Measurements from ENCODE around the gene HMX2.

The HMX2 gene

DNA sequence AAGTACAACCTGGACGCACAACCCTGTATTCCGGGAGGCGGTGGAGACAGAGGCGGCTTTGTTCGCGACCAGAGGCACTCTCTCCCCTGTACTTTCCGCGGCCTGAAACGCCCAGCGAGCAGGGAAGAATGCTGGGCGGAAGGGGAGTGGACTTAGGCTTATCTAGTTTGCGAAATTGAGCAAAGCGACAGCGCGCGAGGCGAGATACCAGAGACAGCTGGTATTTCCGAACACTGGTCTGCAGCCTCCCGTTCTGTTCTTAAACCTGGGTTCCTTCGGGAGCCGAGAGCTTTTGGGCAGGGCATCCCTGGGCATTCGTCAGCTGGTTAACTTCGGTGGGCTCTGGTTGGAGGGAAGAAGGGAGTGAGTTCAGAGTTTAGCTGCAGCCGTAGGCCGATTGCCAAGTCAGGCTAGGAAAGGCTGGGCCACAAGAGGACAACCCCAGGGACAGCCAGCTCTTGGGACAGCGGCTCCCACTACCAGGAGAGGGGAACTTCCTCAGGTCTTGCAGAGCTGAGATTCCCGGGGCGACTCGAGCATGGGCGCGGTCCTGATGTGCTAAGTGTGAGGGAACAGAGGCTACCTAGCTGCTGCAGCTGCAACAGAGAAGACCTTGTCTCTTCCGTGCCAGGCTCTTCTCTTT lies 8.3 kb upstream of the HMX2 start:
- FAIRE-seq (no peak), DNase-seq (ENCODE audit: insufficient read length, low spot score) (no peak)
- TF ChIP-seq, protein P1, sequence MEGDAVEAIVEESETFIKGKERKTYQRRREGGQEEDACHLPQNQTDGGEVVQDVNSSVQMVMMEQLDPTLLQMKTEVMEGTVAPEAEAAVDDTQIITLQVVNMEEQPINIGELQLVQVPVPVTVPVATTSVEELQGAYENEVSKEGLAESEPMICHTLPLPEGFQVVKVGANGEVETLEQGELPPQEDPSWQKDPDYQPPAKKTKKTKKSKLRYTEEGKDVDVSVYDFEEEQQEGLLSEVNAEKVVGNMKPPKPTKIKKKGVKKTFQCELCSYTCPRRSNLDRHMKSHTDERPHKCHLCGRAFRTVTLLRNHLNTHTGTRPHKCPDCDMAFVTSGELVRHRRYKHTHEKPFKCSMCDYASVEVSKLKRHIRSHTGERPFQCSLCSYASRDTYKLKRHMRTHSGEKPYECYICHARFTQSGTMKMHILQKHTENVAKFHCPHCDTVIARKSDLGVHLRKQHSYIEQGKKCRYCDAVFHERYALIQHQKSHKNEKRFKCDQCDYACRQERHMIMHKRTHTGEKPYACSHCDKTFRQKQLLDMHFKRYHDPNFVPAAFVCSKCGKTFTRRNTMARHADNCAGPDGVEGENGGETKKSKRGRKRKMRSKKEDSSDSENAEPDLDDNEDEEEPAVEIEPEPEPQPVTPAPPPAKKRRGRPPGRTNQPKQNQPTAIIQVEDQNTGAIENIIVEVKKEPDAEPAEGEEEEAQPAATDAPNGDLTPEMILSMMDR (IDR thresholded peaks at IDR 0.05; ENCODE audit: insufficient read depth, missing control alignments), result no peak

DNA sequence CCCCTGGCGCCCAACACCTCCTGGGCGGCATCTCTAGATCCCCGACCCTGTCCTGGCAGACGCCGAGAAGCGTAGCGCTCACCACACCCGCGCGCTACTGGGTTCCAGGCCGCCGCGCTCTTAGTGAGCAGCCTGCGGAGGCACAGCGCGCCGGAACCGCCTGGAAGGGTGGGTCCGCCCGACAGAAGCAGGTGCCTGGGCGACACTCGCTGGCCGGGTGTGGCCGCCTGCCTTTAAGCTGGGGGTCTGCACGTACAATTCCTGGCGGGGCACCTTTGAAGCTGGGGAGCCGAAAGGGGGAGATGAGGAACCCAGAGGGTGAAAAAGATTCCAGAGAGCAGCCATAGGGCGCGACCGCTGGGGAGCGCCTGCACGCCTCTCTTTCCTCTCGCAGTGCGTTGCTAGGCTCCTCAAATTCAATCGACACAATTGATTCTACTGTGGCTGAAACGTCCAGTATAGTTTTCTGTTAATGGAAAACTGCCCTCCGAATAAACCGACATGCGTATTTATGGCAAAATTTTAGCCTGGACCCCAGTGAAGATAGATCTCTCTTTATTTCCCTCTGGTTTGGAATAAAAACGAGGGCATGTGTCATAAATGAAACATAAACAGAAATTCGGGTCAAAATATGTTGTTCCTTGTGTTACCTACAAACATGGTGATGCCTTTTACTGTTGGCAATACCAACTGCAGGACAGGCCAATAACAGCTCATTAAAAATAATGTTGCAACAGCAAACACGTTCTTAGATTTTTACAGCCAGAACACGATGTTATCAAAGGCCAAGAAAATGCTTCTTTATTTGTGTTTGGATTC lies 7.6 kb upstream of the HMX2 start:
- DNase-seq (ENCODE audit: insufficient read length, low spot score) (no peak), FAIRE-seq (no peak)
- TF ChIP-seq, protein P1 (IDR thresholded peaks at IDR 0.05; ENCODE audit: insufficient read depth, missing control alignments), result peak; percentile 13

DNA sequence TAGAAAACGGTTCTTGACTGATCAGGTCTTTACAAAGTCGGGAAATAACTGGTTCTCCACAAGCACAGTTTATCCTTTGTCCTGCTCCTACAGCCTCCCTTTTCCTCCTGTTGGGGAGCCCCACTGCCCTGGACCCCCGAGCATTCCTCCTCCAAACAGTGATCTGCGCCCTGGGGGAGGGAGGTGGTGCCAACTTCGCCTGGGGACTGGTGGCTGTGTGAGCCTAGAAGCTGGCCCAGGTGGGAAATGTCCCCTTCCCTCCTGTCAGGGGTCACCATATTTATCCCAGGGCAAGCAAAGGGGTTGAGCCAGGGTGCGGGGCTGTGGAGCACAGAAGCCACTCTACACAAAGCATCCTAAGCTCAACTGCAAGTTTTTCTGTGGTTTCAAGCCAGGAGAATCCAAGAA lies 6.9 kb upstream of the HMX2 start:
- TF ChIP-seq, protein P1 (IDR thresholded peaks at IDR 0.05; ENCODE audit: insufficient read depth, missing control alignments), result no peak
- DNase-seq (ENCODE audit: insufficient read length, low spot score) (no peak), FAIRE-seq (no peak)

DNA sequence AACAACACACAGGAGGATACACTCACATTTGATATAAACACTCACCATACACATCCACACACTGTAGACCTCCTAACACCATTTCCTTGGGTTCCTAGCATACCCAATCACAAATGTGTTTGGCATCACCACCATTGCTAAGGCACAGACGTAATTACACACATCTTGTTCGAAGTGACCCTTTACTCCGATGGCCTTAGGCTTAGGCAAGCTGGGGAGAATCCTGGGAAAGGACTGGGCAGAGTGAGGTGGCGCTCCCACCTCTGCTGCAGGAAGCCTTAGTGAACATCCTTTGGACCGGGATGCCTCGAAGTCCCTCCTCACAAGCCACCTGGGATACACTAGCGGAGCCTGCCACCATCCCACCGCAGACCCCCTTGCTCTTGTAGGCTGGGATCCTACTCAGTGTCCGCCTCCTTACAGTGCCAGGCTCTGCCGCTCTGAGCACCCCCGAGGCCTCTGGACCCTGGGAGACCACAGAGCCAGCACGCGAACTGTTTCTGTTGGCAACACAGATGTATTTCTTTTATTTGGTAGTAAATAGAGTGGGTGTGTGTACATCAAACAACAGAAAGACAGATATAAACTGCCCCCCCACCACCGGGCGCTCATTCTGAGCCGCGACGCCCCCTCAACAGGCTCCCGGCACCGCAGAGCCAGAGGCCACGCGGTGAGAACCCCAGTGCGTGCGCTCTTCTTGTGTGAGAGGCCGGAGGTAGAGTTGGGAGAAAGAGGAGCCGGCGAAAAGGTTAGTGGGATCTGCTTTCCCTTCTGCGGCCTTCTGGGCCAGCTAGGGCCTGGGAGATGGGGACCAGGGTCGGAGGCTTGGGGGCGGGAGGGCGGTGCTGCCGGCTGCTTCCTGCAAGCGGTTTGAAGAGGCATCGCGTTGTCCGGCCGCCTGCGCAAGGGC lies 5.9 kb upstream of the HMX2 start:
- no peak for FAIRE-seq

DNA sequence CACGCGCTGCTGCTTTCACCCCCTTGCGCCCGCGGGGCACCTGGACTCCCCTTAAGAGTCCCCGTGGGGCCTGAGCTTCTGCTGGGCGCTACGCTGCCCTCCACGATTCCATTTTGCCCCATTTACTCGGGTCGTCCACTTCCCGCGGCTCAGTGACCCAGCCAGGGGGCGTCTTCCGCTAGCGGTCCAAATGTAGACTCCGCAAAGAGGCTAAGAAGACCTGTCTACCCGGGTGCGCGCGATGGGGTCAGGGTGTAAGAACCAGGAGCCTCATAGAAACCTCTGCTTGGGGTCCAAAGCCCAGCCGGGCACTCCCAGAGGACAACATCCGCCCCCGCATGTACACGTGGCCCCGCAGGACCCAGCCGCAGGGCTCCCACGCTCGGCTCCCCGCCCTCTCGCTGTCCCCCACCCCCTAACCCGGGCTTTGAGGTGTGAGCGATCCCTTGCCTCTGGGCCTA lies 5.2 kb upstream of the HMX2 start:
- TF ChIP-seq, protein P1 (IDR thresholded peaks at IDR 0.05; ENCODE audit: insufficient read depth, missing control alignments), result no peak
- FAIRE-seq (no peak), DNase-seq (ENCODE audit: insufficient read length, low spot score) (no peak)

More for the DNA sequence above, 5.9 kb upstream of the HMX2 start:
- DNase-seq (ENCODE audit: insufficient read length, low spot score), result no peak
- TF ChIP-seq, protein P1 (IDR thresholded peaks at IDR 0.05; ENCODE audit: insufficient read depth, missing control alignments), result no peak

DNA sequence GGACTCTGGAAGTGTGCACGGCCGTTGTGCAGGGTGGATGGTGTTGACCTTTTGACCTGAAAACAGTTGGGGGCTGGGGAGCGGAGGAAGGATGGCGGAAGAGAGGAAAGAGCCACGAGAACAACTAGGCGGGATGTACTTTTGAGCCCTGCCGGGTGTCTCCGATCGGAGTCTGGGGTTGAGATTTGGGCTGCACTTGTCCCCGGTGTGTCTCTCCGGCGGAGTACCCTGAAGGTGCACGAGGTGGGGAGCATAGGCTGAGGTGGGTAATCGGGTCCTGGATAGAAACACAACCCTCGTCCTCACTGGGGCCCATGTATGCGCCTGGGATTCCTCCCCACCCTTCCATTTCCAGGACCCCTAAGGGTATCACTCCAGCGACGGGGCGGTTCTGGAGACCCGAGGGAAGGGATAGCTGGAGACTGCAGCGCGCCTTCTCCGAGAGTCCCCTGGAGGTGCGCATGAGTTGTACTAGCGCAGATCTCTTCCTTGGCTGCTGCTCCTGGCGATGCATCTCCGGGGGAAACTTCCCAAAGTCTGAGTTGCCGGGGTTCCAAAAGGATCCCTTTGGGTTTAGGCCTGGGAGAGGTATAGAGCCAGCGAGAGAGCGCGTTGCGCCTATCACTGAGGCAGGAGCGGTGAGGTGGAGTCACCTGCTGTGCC lies 4.6 kb upstream of the HMX2 start:
- no peak for FAIRE-seq
- TF ChIP-seq, protein P1 (IDR thresholded peaks at IDR 0.05; ENCODE audit: insufficient read depth, missing control alignments), result no peak

More for the DNA sequence above, 4.6 kb upstream of the HMX2 start:
- DNase-seq (ENCODE audit: insufficient read length, low spot score), result no peak
